ENCODE measurements around the gene DLL4.

GRCh38 chr15:40956541-40956982 lies 27.4 kb downstream of the DLL4 start:
- TF ChIP-seq CTCF (IDR thresholded peaks at IDR 0.05) (no peak), POLR2A (IDR thresholded peaks at IDR 0.05) (no peak)

All from heart left ventricle (tissue), 13 donors.